Measurements from ENCODE around the gene HS2ST1. TPM values are rescaled to one million over a fixed set of nuclear protein-coding genes. Genes with fewer than 3 reads are reported as not detected.

Gene HS2ST1
- polyA plus RNA-seq, 1 donor (not counting 4 experiments of a cell fraction or from before 2014, with no cell fraction given) = 18.7 TPM

GRCh38 chr1:87108814-87109411 is 194.5 kb downstream of the HS2ST1 start:
- dilution Hi-C loops (cut with MboI; ENCODE audit: extremely low pct_ligation_motif_present, low sequenced_read_pairs) = no loop called here
- Histone ChIP-seq H3K36me3 (ENCODE audit: control insufficient read depth in 2 of 2, extremely low read depth in 1 of 2, insufficient read depth in 2 of 2, low read length in 2 of 2) (no peaks in the 10 kb centered on the region), H2AFZ (ENCODE audit: control insufficient read depth, low read length) (no peak overlapping the region), H3K9me1 (ENCODE audit: control insufficient read depth, extremely low read depth, insufficient read depth, low read length) (no peaks in the 10 kb centered on the region), H3K4me2 (ENCODE audit: control insufficient read depth, extremely low read depth, insufficient read depth, low read depth, low read length) (no peak overlapping the region), H3K79me2 (ENCODE audit: control insufficient read depth, insufficient read depth, low read length) (no peaks in the 10 kb centered on the region), H3K9ac (ENCODE audit: control insufficient read depth, extremely low read depth, insufficient read depth, low read length) (no peak overlapping the region), H3K4me3 (ENCODE audit: control insufficient read depth in 2 of 3, extremely low read depth in 1 of 3, insufficient read depth in 2 of 3, low read depth in 1 of 3, low read length in 3 of 3) (no peak overlapping the region), H3K27ac (ENCODE audit: control insufficient read depth, insufficient read depth, low read length) (no peak overlapping the region), H3K4me1 (ENCODE audit: control insufficient read depth, extremely low read depth, insufficient read depth, low read length) (peaks cover 10% of the 10 kb centered on the region), H4K20me1 (ENCODE audit: control insufficient read depth, extremely low read depth, insufficient read depth, low read length) (no peaks in the 10 kb centered on the region), H3K9me3 (ENCODE audit: control insufficient read depth, low read depth, low read length) (no peaks in the 10 kb centered on the region), H3K27me3 (ENCODE audit: control insufficient read depth, extremely low read depth, insufficient read depth, low read length) (no peaks in the 10 kb centered on the region)
- TF ChIP-seq EZH2 (IDR thresholded peaks at IDR 0.05; ENCODE audit: low read length) = no peak
- TF ChIP-seq, protein P1, sequence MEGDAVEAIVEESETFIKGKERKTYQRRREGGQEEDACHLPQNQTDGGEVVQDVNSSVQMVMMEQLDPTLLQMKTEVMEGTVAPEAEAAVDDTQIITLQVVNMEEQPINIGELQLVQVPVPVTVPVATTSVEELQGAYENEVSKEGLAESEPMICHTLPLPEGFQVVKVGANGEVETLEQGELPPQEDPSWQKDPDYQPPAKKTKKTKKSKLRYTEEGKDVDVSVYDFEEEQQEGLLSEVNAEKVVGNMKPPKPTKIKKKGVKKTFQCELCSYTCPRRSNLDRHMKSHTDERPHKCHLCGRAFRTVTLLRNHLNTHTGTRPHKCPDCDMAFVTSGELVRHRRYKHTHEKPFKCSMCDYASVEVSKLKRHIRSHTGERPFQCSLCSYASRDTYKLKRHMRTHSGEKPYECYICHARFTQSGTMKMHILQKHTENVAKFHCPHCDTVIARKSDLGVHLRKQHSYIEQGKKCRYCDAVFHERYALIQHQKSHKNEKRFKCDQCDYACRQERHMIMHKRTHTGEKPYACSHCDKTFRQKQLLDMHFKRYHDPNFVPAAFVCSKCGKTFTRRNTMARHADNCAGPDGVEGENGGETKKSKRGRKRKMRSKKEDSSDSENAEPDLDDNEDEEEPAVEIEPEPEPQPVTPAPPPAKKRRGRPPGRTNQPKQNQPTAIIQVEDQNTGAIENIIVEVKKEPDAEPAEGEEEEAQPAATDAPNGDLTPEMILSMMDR (optimal IDR thresholded peaks at IDR 0.05 in 1 of 3, IDR thresholded peaks at IDR 0.05 in 1 of 3, conservative IDR thresholded peaks at IDR 0.05 in 1 of 3; ENCODE audit: extremely low read depth in 1 of 3, insufficient read depth in 2 of 3, low read length in 3 of 3) = no peak
- FAIRE-seq = no peak
- no peak for DNase-seq (ENCODE audit: low read depth, low spot score)

DNA sequence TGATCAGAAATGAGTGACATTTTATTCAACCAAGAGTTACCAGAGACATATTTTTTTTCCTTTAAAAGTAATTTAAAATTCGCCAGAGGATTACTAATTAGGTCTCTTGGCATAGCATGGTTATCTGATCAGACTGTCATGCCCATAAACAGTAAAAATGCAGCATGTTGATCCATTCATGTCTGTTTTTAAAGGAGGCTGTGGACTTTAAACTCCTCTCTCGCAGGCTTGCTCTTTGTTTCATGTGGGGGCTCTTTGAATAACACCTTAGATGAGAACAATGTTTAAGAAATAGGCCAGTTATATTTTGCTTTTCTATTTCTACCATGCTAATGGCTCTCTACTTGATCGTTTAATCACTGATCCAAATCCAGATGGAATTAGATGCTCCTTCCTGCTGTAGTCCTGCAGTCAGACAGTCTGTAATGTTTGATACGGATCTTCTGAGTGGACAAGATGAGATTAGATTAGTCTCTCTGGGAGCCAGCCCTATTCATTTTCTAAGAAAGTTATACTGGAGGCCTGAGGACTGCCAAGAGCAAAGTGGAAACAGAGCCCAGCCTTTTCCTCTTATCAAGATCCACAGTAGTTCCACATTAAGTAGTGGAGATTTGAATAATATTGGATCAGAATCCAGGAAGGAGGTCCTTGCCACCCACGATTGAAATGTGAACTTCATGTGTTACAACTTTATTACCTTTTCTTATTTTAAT is 197.4 kb downstream of the HS2ST1 start:
- H3K27ac ChIP-seq (ENCODE audit: control insufficient read depth, insufficient read depth, low read length) = no peak overlapping the region
- dilution Hi-C loops (cut with MboI; ENCODE audit: extremely low pct_ligation_motif_present, low sequenced_read_pairs) = no loop called here
- H3K9me1 ChIP-seq (ENCODE audit: control insufficient read depth, extremely low read depth, insufficient read depth, low read length) = no peaks in the 10 kb centered on the region
- no peak overlapping the region for H2AFZ ChIP-seq (ENCODE audit: control insufficient read depth, low read length)
- no peak for DNase-seq (ENCODE audit: low read depth, low spot score)
- no peaks in the 10 kb centered on the region for H3K79me2 ChIP-seq (ENCODE audit: control insufficient read depth, insufficient read depth, low read length)
- peaks cover 13% of the 10 kb centered on the region for H3K4me1 ChIP-seq (ENCODE audit: control insufficient read depth, extremely low read depth, insufficient read depth, low read length)
- no peak for FAIRE-seq
- no peaks in the 10 kb centered on the region for H3K9me3 ChIP-seq (ENCODE audit: control insufficient read depth, low read depth, low read length)
- H3K4me2 ChIP-seq (ENCODE audit: control insufficient read depth, extremely low read depth, insufficient read depth, low read depth, low read length) = no peak overlapping the region
- H3K27me3 ChIP-seq (ENCODE audit: control insufficient read depth, extremely low read depth, insufficient read depth, low read length) = no peaks in the 10 kb centered on the region
- H4K20me1 ChIP-seq (ENCODE audit: control insufficient read depth, extremely low read depth, insufficient read depth, low read length) = no peaks in the 10 kb centered on the region
- no peak overlapping the region for H3K4me3 ChIP-seq (ENCODE audit: control insufficient read depth in 2 of 3, extremely low read depth in 1 of 3, insufficient read depth in 2 of 3, low read depth in 1 of 3, low read length in 3 of 3)
- H3K36me3 ChIP-seq (ENCODE audit: control insufficient read depth in 2 of 2, extremely low read depth in 1 of 2, insufficient read depth in 2 of 2, low read length in 2 of 2) = no peaks in the 10 kb centered on the region
- no peak for TF ChIP-seq EZH2 (IDR thresholded peaks at IDR 0.05; ENCODE audit: low read length)
- no peak overlapping the region for H3K9ac ChIP-seq (ENCODE audit: control insufficient read depth, extremely low read depth, insufficient read depth, low read length)

All from keratinocyte (primary cell).